ENCODE measurements around the gene EDA2R. TPM values are rescaled to one million over a fixed set of nuclear protein-coding genes. Genes with fewer than 3 reads are reported as not detected.

EDA2R gene
- total RNA-seq, 4 donors from 2014 or later: 0.08 to 2.5 (median 0.43) TPM

DNA sequence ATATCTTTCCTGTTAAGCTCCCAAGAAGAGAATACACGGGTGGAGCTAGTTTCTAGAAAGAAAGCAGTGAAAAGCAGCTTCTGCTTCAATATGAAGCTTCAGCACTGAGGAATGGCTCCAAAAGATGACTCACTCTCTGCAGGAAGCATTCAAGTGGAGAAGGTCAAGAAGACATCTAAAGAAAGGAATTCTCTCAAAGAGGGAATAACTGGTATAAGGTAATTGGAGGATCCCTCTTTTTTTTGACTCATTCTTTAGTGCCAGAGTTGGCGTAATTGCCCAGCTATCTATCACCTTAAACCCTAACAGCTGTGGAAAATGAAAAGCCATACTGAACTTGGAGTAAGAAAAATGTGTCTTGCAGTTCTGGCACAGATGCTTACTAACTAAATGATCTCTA, 3.5 kb downstream of the EDA2R start:
- intact Hi-C loops (cut with DNase I): no loop called here
- no peak for TF ChIP-seq POLR2A (IDR thresholded peaks at IDR 0.05)
- TF ChIP-seq, protein P1, sequence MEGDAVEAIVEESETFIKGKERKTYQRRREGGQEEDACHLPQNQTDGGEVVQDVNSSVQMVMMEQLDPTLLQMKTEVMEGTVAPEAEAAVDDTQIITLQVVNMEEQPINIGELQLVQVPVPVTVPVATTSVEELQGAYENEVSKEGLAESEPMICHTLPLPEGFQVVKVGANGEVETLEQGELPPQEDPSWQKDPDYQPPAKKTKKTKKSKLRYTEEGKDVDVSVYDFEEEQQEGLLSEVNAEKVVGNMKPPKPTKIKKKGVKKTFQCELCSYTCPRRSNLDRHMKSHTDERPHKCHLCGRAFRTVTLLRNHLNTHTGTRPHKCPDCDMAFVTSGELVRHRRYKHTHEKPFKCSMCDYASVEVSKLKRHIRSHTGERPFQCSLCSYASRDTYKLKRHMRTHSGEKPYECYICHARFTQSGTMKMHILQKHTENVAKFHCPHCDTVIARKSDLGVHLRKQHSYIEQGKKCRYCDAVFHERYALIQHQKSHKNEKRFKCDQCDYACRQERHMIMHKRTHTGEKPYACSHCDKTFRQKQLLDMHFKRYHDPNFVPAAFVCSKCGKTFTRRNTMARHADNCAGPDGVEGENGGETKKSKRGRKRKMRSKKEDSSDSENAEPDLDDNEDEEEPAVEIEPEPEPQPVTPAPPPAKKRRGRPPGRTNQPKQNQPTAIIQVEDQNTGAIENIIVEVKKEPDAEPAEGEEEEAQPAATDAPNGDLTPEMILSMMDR (IDR thresholded peaks at IDR 0.05): no peak
- Histone ChIP-seq H3K9me3 (no peaks in the 10 kb centered on the region), H3K4me1 (peaks cover 0 to 3% (median 0%) of the 10 kb centered on the region in 3 donors), H3K36me3 (no peaks in the 10 kb centered on the region), H3K27ac (no peak overlapping the region), H3K27me3 (no peaks in the 10 kb centered on the region), H3K4me3 (no peak overlapping the region)
- WGBS, 2 donors: 11 to 37% methylated on average over 2 of the region's 2 CpGs
- no peak for DNase-seq

DNA sequence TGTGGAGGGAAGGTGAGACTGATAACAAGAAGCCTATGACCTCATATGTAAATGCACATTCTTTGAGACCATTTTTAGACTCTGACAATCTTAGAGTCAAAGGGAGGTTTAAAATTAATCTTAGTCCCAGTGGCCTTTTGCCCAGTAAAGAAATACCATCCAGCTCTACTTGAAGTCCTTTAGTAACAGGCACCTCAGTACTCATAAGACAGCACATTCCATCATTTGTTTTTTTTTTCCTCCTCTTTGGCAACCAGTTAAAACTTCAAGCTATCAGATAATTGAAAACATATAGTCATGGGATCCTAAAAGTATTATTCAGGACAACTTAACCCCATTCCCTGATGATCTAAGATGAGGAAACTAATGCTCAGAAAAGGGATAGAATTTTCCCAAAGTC, 4.6 kb downstream of the EDA2R start:
- intact Hi-C loops (cut with DNase I): no loop called here
- Histone ChIP-seq H3K27me3 (no peaks in the 10 kb centered on the region), H3K27ac (no peak overlapping the region), H3K4me3 (no peak overlapping the region), H3K36me3 (no peaks in the 10 kb centered on the region), H3K4me1 (peaks cover 0 to under 1% (median 0%) of the 10 kb centered on the region in 3 donors), H3K9me3 (no peaks in the 10 kb centered on the region)
- TF ChIP-seq, protein P1 (IDR thresholded peaks at IDR 0.05): no peak
- TF ChIP-seq POLR2A (IDR thresholded peaks at IDR 0.05): no peak
- DNase-seq: no peak

DNA sequence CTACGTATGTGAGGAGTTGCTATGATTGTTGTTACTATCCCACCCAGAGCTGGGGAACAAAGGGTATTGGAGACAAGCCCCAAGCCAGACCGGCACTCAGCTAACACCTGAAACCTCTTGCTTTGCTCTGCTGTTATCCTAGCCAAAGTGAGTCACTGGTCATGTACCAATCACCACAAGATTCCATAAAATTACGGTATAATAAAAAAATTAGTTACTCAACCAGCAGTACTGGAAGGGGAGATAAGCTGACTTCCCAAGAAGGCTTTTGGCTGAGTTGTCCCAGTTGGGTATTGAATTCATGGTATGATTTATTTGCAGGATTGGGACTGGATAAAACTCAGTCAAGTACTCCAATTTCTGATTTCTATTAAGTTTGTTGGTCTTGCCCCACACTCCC, 5.3 kb downstream of the EDA2R start:
- no peak overlapping the region for H3K4me3 ChIP-seq
- H3K27ac ChIP-seq: no peak overlapping the region
- TF ChIP-seq POLR2A (IDR thresholded peaks at IDR 0.05): no peak
- TF ChIP-seq, protein P1 (IDR thresholded peaks at IDR 0.05): no peak
- no peaks in the 10 kb centered on the region for H3K36me3 ChIP-seq
- no peak for DNase-seq
- H3K27me3 ChIP-seq: no peaks in the 10 kb centered on the region
- H3K4me1 ChIP-seq: no peaks in the 10 kb centered on the region
- intact Hi-C loops (cut with DNase I): no loop called here
- no peaks in the 10 kb centered on the region for H3K9me3 ChIP-seq
- WGBS, 2 donors: 42 to 62% methylated on average over 2 to 3 of the region's 3 CpGs

DNA sequence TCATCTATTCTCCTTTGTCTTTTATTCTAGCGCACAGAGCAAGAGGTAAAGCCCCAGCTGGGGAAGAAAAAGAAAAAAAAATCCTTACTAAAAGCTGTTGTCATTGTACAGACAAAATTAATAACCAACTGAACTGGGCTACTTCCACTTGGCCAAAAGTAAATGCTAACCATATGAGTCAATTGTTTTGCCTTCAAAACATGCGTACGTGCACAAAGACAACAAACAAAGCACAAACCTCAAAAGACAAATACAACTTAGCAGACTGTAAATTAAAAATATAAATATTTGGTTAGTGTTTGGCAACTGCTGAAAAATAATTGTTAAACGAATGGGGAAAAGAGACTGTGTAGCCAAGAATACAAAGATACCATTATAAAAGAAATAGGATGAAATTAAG, 5.9 kb downstream of the EDA2R start:
- no peak for DNase-seq
- H3K27me3 ChIP-seq: no peaks in the 10 kb centered on the region
- intact Hi-C loops (cut with DNase I): no loop called here

DNA sequence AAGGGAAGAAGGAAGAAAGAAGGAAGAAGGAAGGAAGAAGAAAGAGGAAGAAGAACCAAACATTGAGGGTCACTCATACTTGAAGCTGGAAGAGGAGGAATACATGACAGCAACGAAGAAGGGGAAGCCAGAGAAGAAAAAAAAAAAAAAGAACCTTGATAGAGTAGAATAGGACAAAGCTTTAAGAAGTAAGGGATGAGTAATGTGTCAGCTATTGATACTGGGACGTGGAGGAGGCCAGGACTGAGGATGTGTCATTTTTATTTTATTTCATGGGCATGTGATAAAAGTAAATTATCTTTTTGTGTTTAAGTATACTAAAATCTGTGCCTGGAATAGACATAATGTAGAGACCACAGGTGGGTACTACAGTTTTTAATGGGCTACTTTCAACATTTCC, 6.4 kb downstream of the EDA2R start:
- intact Hi-C loops (cut with DNase I): no loop called here
- Histone ChIP-seq H3K27me3 (no peaks in the 10 kb centered on the region), H3K4me3 (no peak overlapping the region), H3K36me3 (no peaks in the 10 kb centered on the region), H3K27ac (no peak overlapping the region), H3K4me1 (no peaks in the 10 kb centered on the region), H3K9me3 (no peaks in the 10 kb centered on the region)
- DNase-seq: no peak
- TF ChIP-seq, protein P1 (IDR thresholded peaks at IDR 0.05): no peak
- TF ChIP-seq POLR2A (IDR thresholded peaks at IDR 0.05): no peak
- WGBS, 2 donors: 18 to 27% methylated on average over 2 of the region's 2 CpGs

More for the DNA sequence above, 5.9 kb downstream of the EDA2R start:
- TF ChIP-seq, protein P1 (IDR thresholded peaks at IDR 0.05): no peak
- no peak for TF ChIP-seq POLR2A (IDR thresholded peaks at IDR 0.05)
- H3K4me3 ChIP-seq: no peak overlapping the region
- no peak overlapping the region for H3K27ac ChIP-seq
- no peaks in the 10 kb centered on the region for H3K36me3 ChIP-seq
- WGBS, 2 donors: 53 to 57% methylated on average over 4 of the region's 4 CpGs
- H3K4me1 ChIP-seq: no peaks in the 10 kb centered on the region
- H3K9me3 ChIP-seq: no peaks in the 10 kb centered on the region

All from esophagus squamous epithelium (tissue), 5 donors.